CD14-positive monocyte (primary cell): ENCODE measurements around the gene FHIT. TPM values are rescaled to one million over a fixed set of nuclear protein-coding genes. Genes with fewer than 3 reads are reported as not detected.

Source experiments
- DNase-seq, 3 donors: peaks; one replicate each; pipeline ENCODE4 v3.0.0-alpha.2; 2011 to 2022
- H2AFZ ChIP-seq: 2 replicates; pipeline ENCODE4 v1.6.0; 2012; ENCODE audit warnings: mild to moderate bottlenecking, low read depth, low read length, inconsistent platforms; ENCODE audit not compliant: insufficient read depth, poor library complexity, severe bottlenecking
- H3K27ac ChIP-seq, 2 donors: 1 replicate in 1 of 2; 2 replicates in 1 of 2; pipeline ENCODE4 v1.5.1; 2012 to 2013; ENCODE audit warnings: low read length in 2 of 2, control low read depth in 1 of 2, inconsistent platforms in 1 of 2, low read depth in 1 of 2, mild to moderate bottlenecking in 1 of 2
- H3K27me3 ChIP-seq, 2 donors: one replicate each; pipeline versions ENCODE4 v1.6.0 to v1.6.1; 2011 to 2013; ENCODE audit warnings: low read length in 2 of 2; ENCODE audit not compliant: control insufficient read depth in 2 of 2, insufficient read depth in 2 of 2
- H3K36me3 ChIP-seq, 2 donors: replicated peaks in 1 of 2; 1 replicate in 1 of 2; 2 replicates in 1 of 2; pipeline versions ENCODE4 v1.5.1 to v1.6.1; 2012 to 2013; ENCODE audit warnings: low read length in 2 of 2, control low read depth in 1 of 2, inconsistent platforms in 1 of 2, mild to moderate bottlenecking in 1 of 2; ENCODE audit not compliant: insufficient read depth in 2 of 2, control insufficient read depth in 1 of 2
- H3K4me1 ChIP-seq, 2 donors: 1 replicate in 1 of 2; 2 replicates in 1 of 2; pipeline versions ENCODE4 v1.5.1 to v1.6.1; 2012 to 2013; ENCODE audit warnings: low read length in 2 of 2, control low read depth in 1 of 2, inconsistent platforms in 1 of 2, mild to moderate bottlenecking in 1 of 2, moderate library complexity in 1 of 2; ENCODE audit not compliant: insufficient read depth in 2 of 2, control insufficient read depth in 1 of 2
- H3K4me2 ChIP-seq: replicated peaks from 2 replicates; pipeline ENCODE3; 2012; ENCODE audit warnings: low read length, moderate library complexity, mild to moderate bottlenecking; ENCODE audit not compliant: poor library complexity, severe bottlenecking; ENCODE audit errors: extremely low read depth
- H3K4me3 ChIP-seq, 3 experiments: fragments of 200-600 bp in 1 of 3; sonication (generic) in 1 of 3; replicated peaks in 1 of 3; 1 replicate in 2 of 3; 2 replicates in 1 of 3; pipeline ENCODE4 v1.5.1; 2011 to 2013; ENCODE audit warnings: low read length in 3 of 3, mild to moderate bottlenecking in 3 of 3, control low read depth in 2 of 3, low read depth in 2 of 3, inconsistent platforms in 1 of 3, moderate library complexity in 1 of 3
- H3K79me2 ChIP-seq: 2 replicates; pipeline ENCODE4 v1.6.0; 2012; ENCODE audit warnings: mild to moderate bottlenecking, control low read depth, inconsistent platforms, low read length, moderate library complexity; ENCODE audit not compliant: insufficient read depth
- H3K9ac ChIP-seq: 2 replicates; pipeline ENCODE4 v1.6.0; 2017; ENCODE audit warnings: low read length, mild to moderate bottlenecking; ENCODE audit not compliant: insufficient read depth, poor library complexity, severe bottlenecking
- H3K9me3 ChIP-seq, 2 donors: replicated peaks in 1 of 2; 1 replicate in 1 of 2; 2 replicates in 1 of 2; pipeline versions ENCODE4 v1.5.1 to v1.6.1; 2012 to 2013; ENCODE audit warnings: low read length in 2 of 2, control low read depth in 1 of 2; ENCODE audit not compliant: control insufficient read depth in 1 of 2, insufficient read depth in 1 of 2
- H4K20me1 ChIP-seq: 2 replicates; pipeline ENCODE4 v1.6.0; 2012; ENCODE audit warnings: mild to moderate bottlenecking, low read length, control low read depth, moderate library complexity; ENCODE audit not compliant: insufficient read depth
- H3K27ac Mint-ChIP-seq, 7 donors: one replicate each; pipeline ENCODE4 v1.8.0; 2020; ENCODE audit warnings: mild to moderate bottlenecking in 7 of 7, mixed read lengths in 7 of 7, moderate library complexity in 6 of 7, inconsistent platforms in 2 of 7
- H3K27me3 Mint-ChIP-seq, 3 donors: one replicate each; pipeline ENCODE4 v1.8.0; 2021 to 2022; ENCODE audit warnings: low read depth in 3 of 3, mild to moderate bottlenecking in 3 of 3, mixed read lengths in 3 of 3, moderate library complexity in 3 of 3, inconsistent platforms in 1 of 3
- H3K36me3 Mint-ChIP-seq, 2 donors: one replicate each; pipeline ENCODE4 v1.8.0; 2020; ENCODE audit warnings: mixed read lengths in 2 of 2, inconsistent platforms in 1 of 2, mild to moderate bottlenecking in 1 of 2
- H3K4me1 Mint-ChIP-seq: one replicate; pipeline ENCODE4 v1.8.0; 2020; ENCODE audit warnings: mild to moderate bottlenecking, mixed read lengths
- H3K4me3 Mint-ChIP-seq, 2 donors: one replicate each; pipeline ENCODE4 v1.8.0; 2020; ENCODE audit warnings: mild to moderate bottlenecking in 2 of 2, mixed read lengths in 2 of 2, moderate library complexity in 1 of 2
- H3K9me3 Mint-ChIP-seq, 7 donors: one replicate each; pipeline ENCODE4 v1.8.0; 2020 to 2022; ENCODE audit warnings: mixed read lengths in 7 of 7, mild to moderate bottlenecking in 6 of 7, moderate library complexity in 6 of 7, inconsistent platforms in 2 of 7
- CTCF ChIP-seq: fragments of 200-600 bp; IDR thresholded peaks from one replicate; pipeline ENCODE4 v1.8.0; 2022; ENCODE audit warnings: antibody characterized with exemption, mild to moderate bottlenecking
- WGBS: methylation state at CpG from one replicate; pipeline ENCODE4 v1.1.5; 2013; ENCODE audit warnings: missing lambda C conversion rate; ENCODE audit not compliant: insufficient coverage; 5-methylcytosine and 5-hydroxymethylcytosine counted together
- intact Hi-C, 2 donors: fragments of 100-400 bp; cut with micrococcal nuclease; formaldehyde crosslinking; loops; one replicate each; pipeline versions ENCODE4 v1.15.0 to v1.15.1; 2023
- polyA plus RNA-seq, 3 donors: library from polyadenylated mRNA; depleted of rRNA in 1 of 3; unstranded in 2 of 3; stranded (reverse) in 1 of 3; fragments of 300-500 nt in 2 of 3; fragments of >200 nt in 1 of 3; fragmentation: Illumina TruSeq in 2 of 3; gene quantifications; 1 replicate in 2 of 3; 2 replicates in 1 of 3; pipeline ENCODE4 v1.2.3, GENCODE V29; 2012 to 2021

Gene FHIT
- polyA plus RNA-seq, 3 donors, result 1.7 to 3.4 (median 3.2) TPM

- Histone ChIP-seq H3K4me1 (no peaks in the 10 kb centered on the region), H3K27ac (no peak overlapping the region), H3K9me3 (no peaks in the 10 kb centered on the region), H3K79me2 (no peaks in the 10 kb centered on the region), H3K27me3 (no peaks in the 10 kb centered on the region), H2AFZ (no peak overlapping the region), H3K36me3 (no peaks in the 10 kb centered on the region), H3K4me3 (no peak overlapping the region), H3K9ac (no peak overlapping the region), H4K20me1 (no peaks in the 10 kb centered on the region), H3K4me2 (no peak overlapping the region)
- H3K4me1 Mint-ChIP-seq, result no peaks in the 10 kb centered on the region
- TF ChIP-seq CTCF, result no peak
- H3K4me3 Mint-ChIP-seq, result no peak overlapping the region
- no peak for DNase-seq
- H3K27me3 Mint-ChIP-seq, result no peaks in the 10 kb centered on the region
- no peaks in the 10 kb centered on the region for H3K36me3 Mint-ChIP-seq
- WGBS, result no CpG with 5 or more reads among the region's 3 CpGs
- H3K27ac Mint-ChIP-seq, result no peak overlapping the region
- intact Hi-C loops, result no loop called here
- peaks cover 0 to 10% (median 3%) of the 10 kb centered on the region in 7 donors for H3K9me3 Mint-ChIP-seq
Measured at GRCh38 chr3:61065451-61066011, 185.7 kb downstream of the FHIT start.

- Histone ChIP-seq H3K27me3 (no peaks in the 10 kb centered on the region), H3K9me3 (no peaks in the 10 kb centered on the region), H3K4me2 (no peak overlapping the region), H4K20me1 (no peaks in the 10 kb centered on the region), H2AFZ (no peak overlapping the region), H3K36me3 (no peaks in the 10 kb centered on the region), H3K79me2 (no peaks in the 10 kb centered on the region), H3K27ac (no peak overlapping the region), H3K9ac (no peak overlapping the region), H3K4me1 (no peaks in the 10 kb centered on the region), H3K4me3 (no peak overlapping the region)
- TF ChIP-seq CTCF, result no peak
- H3K9me3 Mint-ChIP-seq, result peaks cover 0 to 11% (median 3%) of the 10 kb centered on the region in 7 donors
- H3K27me3 Mint-ChIP-seq, result no peaks in the 10 kb centered on the region
- H3K27ac Mint-ChIP-seq, result no peak overlapping the region
- H3K4me1 Mint-ChIP-seq, result peaks cover 6% of the 10 kb centered on the region
- DNase-seq, result no peak
- no peak overlapping the region for H3K4me3 Mint-ChIP-seq
- no peaks in the 10 kb centered on the region for H3K36me3 Mint-ChIP-seq
- intact Hi-C loops, result no loop called here
- no CpG with 5 or more reads among the region's 2 CpGs for WGBS
Measured at GRCh38 chr3:61061092-61061723, 190.0 kb downstream of the FHIT start.
